Esophagus mucosa (tissue), 1 donor: ENCODE measurements around the gene CACHD1. TPM values are rescaled to one million over a fixed set of nuclear protein-coding genes. Genes with fewer than 3 reads are reported as not detected.

Experiments used
- ATAC-seq: fragments of 200-7000 bp; cut with Tn5 transposase; one replicate; pipeline ENCODE4 v1.9.1; 2020
- total RNA-seq: library from RNA; stranded (reverse); gene quantifications from one replicate; pipeline ENCODE4 v1.2.4, GENCODE V29; 2023
- donor health status: DM: yes; HTN: yes; CAD: no.

The CACHD1 gene
- total RNA-seq = 2.8 TPM

- peak; percentile 68 for ATAC-seq
These were observed at the start of gene CACHD1 for GRCh38 chr1:64469977-64470664. Gene CACHD1, plus strand, starts transcription at chr1:64470129. Its CDS starts 616 bp downstream, at chr1:64470745.

- ATAC-seq = no peak
These were observed 48.6 kb upstream of the CACHD1 start for GRCh38 chr1:64421377-64421776.

- ATAC-seq = no peak
These were observed 46.4 kb upstream of the CACHD1 start for GRCh38 chr1:64423526-64423925.

- no peak for ATAC-seq
These were observed 45.5 kb upstream of the CACHD1 start for GRCh38 chr1:64424412-64424811.

GRCh38 chr1:64425521-64425920 lies 44.4 kb upstream of the CACHD1 start:
- no peak for ATAC-seq

- no peak for ATAC-seq
These were observed 43.2 kb upstream of the CACHD1 start for GRCh38 chr1:64426681-64427080.

GRCh38 chr1:64427879-64428278 lies 42.0 kb upstream of the CACHD1 start:
- no peak for ATAC-seq

GRCh38 chr1:64433308-64433707 lies 36.6 kb upstream of the CACHD1 start:
- no peak for ATAC-seq

- no peak for ATAC-seq
These were observed 36.2 kb upstream of the CACHD1 start for GRCh38 chr1:64433747-64434146.

GRCh38 chr1:64435000-64435399 lies 34.9 kb upstream of the CACHD1 start:
- no peak for ATAC-seq

GRCh38 chr1:64437453-64437852 lies 32.5 kb upstream of the CACHD1 start:
- ATAC-seq = no peak

GRCh38 chr1:64440183-64440826 lies 29.6 kb upstream of the CACHD1 start:
- ATAC-seq = no peak

GRCh38 chr1:64451440-64451839 lies 18.5 kb upstream of the CACHD1 start:
- ATAC-seq = no peak

- no peak for ATAC-seq
These were observed 16.2 kb upstream of the CACHD1 start for GRCh38 chr1:64453688-64454087.

- ATAC-seq = no peak
These were observed 11.0 kb upstream of the CACHD1 start for GRCh38 chr1:64458915-64459314.

GRCh38 chr1:64459743-64460142 lies 10.2 kb upstream of the CACHD1 start:
- no peak for ATAC-seq

- no peak for ATAC-seq
These were observed 3.9 kb upstream of the CACHD1 start for GRCh38 chr1:64466033-64466432.

GRCh38 chr1:64469116-64469976 lies 583 bp upstream of the CACHD1 start:
- peak; percentile 74 for ATAC-seq

- ATAC-seq = peak; percentile 9
These were observed 812 bp downstream of the CACHD1 start for GRCh38 chr1:64470665-64471217.

- ATAC-seq = no peak
These were observed 1.5 kb downstream of the CACHD1 start for GRCh38 chr1:64471218-64472039.

GRCh38 chr1:64472040-64472376 lies 2.1 kb downstream of the CACHD1 start:
- ATAC-seq = no peak

- ATAC-seq = no peak
These were observed 2.9 kb downstream of the CACHD1 start for GRCh38 chr1:64472805-64473204.
